SH-SY5Y (cell line): Measurements from ENCODE around the gene OR6K2.

Experiments used
- GATA2 ChIP-seq: IDR thresholded peaks from 2 replicates; pipeline ENCODE4 v1.6.1; 2011; ENCODE audit warnings: mild to moderate bottlenecking, low read depth, low read length
- GATA3 ChIP-seq: IDR thresholded peaks from 2 replicates; pipeline ENCODE4 v1.6.1; 2011; ENCODE audit warnings: low read depth, mild to moderate bottlenecking, low read length, moderate library complexity

OR6K2 gene

GRCh38 chr1:158700552-158700951, at the start of gene OR6K2:
TSS of gene OR6K2 (minus strand) at chr1:158700652. CDS start at chr1:158700652, 0 bp downstream.
- TF ChIP-seq GATA2: no peak
- no peak for TF ChIP-seq GATA3

GRCh38 chr1:158735848-158736247, 35.4 kb upstream of the OR6K2 start:
- TF ChIP-seq GATA2 (no peak), GATA3 (no peak)

GRCh38 chr1:158732524-158732923, 32.1 kb upstream of the OR6K2 start:
- TF ChIP-seq GATA3: no peak
- TF ChIP-seq GATA2: no peak

GRCh38 chr1:158731707-158732106, 31.3 kb upstream of the OR6K2 start:
- TF ChIP-seq GATA3: no peak
- TF ChIP-seq GATA2: no peak

- TF ChIP-seq GATA2: no peak
- TF ChIP-seq GATA3: no peak
Measured at GRCh38 chr1:158730453-158730852, 30.0 kb upstream of the OR6K2 start.

- TF ChIP-seq GATA2: no peak
- no peak for TF ChIP-seq GATA3
Measured at GRCh38 chr1:158728510-158729225, 28.2 kb upstream of the OR6K2 start.

- TF ChIP-seq GATA2: no peak
- no peak for TF ChIP-seq GATA3
Measured at GRCh38 chr1:158724442-158724841, 24.0 kb upstream of the OR6K2 start.

- TF ChIP-seq GATA2: no peak
- TF ChIP-seq GATA3: no peak
Measured at GRCh38 chr1:158720620-158721019, 20.2 kb upstream of the OR6K2 start, which contains the start of gene OR6K3. TSS of gene OR6K3 (minus strand) at chr1:158720720. CDS start at chr1:158718115, 2,605 bp downstream.

- TF ChIP-seq GATA2 (no peak), GATA3 (no peak)
Measured at GRCh38 chr1:158719664-158720063, 19.2 kb upstream of the OR6K2 start.

- TF ChIP-seq GATA3 (no peak), GATA2 (no peak)
Measured at GRCh38 chr1:158717344-158717743, 16.9 kb upstream of the OR6K2 start.

- no peak for TF ChIP-seq GATA2
- no peak for TF ChIP-seq GATA3
Measured at GRCh38 chr1:158716335-158716734, 15.9 kb upstream of the OR6K2 start.

GRCh38 chr1:158714754-158715153, 14.3 kb upstream of the OR6K2 start:
- TF ChIP-seq GATA3 (no peak), GATA2 (no peak)

- TF ChIP-seq GATA2: no peak
- TF ChIP-seq GATA3: no peak
Measured at GRCh38 chr1:158711098-158711497, 10.6 kb upstream of the OR6K2 start.

GRCh38 chr1:158706096-158706495, 5.6 kb upstream of the OR6K2 start:
- no peak for TF ChIP-seq GATA2

GRCh38 chr1:158694596-158694995, 5.9 kb downstream of the OR6K2 start:
- no peak for TF ChIP-seq GATA3
- no peak for TF ChIP-seq GATA2

- TF ChIP-seq GATA3 (no peak), GATA2 (no peak)
Measured at GRCh38 chr1:158692356-158692755, 8.1 kb downstream of the OR6K2 start.

GRCh38 chr1:158691907-158692306, 8.5 kb downstream of the OR6K2 start:
- TF ChIP-seq GATA3 (no peak), GATA2 (no peak)
